Activated CD4-positive, alpha-beta T cell treated with anti-CD3 and anti-CD28 coated beads, Interleukin-2, amount 50 U/mL, for 48 hours (primary cell): ENCODE measurements around the gene PTPA.
A peak's percentile ranks its signal among the peaks of the same experiment; 100 is the strongest.

Experiments used
- DNase-seq, 2 experiments: peaks; one replicate each; pipeline ENCODE4 v3.0.0-alpha.2; 2020

The PTPA gene

GRCh38 chr9:129110740-129111527 is at the start of gene PTPA, which contains the start of gene CRAT:
PTPA (plus strand) TSS chr9:129111415; CDS start chr9:129111601, 186 bp downstream.
CRAT (minus strand) TSS chr9:129110793; CDS start chr9:129110509, 284 bp downstream.
- peak; percentile 99 for DNase-seq

DNA sequence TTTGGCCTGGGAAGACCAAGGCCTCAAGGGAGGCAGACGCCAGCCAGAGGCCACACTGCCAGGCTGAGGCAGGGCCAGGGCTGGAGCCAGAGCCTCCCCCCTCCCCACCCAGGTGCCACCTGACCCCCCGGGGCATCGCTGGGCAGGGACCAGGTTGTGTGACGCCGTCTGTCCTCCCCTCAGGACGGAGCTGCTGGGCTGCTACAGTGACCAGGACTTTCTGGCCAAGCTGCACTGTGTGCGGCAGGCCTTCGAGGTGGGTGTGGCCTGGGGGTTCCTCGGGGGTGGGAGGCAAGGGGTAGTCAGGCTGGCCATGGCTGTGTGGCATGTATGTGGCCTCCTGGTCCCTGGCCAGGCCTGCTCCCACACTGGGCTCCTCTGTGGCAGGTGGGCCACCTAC is 48.2 kb upstream of the PTPA start:
- DNase-seq = no peak

GRCh38 chr9:129064499-129064908 is 46.7 kb upstream of the PTPA start:
- no peak for DNase-seq

GRCh38 chr9:129068110-129068509 is 43.1 kb upstream of the PTPA start:
- DNase-seq = no peak

DNA sequence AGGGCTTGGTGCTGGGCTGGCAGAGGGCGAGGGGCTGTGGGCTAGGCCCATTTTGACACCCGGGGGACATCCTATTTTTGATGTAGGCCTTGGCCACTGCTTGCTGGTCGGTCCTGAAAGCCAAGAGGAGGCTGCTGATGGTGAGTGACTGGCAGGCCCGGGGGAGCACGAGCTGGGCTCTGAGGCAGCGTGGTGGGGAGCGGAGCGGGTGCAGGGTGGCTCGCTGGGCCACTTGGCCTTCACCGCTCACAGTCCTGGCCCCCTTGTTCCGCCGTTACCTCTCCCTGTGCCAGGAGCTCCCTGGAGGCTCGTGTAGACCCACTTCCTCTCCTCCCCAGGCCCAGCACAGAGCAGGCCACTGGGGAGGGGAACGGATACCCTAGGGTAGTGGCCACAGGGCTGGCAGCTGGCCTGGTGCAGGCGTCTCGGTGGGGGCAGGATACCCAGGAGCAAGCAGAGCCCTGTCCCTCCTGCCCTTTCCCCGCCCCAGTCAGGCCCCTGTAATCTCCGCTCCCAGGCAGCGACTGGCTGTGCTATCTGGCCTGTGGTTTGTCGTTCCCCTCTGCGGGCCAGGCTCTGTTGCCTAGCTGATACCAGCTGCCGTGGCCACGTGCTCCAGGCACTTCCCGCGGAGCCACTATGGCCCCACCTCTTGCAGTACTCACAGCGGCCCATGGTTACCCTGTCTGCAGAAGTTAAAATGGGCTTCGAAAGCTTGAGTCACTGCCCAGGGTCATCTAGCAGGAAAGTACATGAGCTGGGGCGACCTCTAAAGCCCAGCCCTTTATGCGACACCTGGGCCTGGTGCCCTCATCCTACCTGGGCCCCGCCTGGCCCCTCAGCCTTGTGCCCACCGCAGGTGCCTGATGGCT is 42.0 kb upstream of the PTPA start:
- peak; percentile 40 to 43 for DNase-seq

- DNase-seq = no peak
Measured at GRCh38 chr9:129069862-129070641, 41.2 kb upstream of the PTPA start.

GRCh38 chr9:129070696-129071525 is 40.3 kb upstream of the PTPA start:
- no peak for DNase-seq

DNA sequence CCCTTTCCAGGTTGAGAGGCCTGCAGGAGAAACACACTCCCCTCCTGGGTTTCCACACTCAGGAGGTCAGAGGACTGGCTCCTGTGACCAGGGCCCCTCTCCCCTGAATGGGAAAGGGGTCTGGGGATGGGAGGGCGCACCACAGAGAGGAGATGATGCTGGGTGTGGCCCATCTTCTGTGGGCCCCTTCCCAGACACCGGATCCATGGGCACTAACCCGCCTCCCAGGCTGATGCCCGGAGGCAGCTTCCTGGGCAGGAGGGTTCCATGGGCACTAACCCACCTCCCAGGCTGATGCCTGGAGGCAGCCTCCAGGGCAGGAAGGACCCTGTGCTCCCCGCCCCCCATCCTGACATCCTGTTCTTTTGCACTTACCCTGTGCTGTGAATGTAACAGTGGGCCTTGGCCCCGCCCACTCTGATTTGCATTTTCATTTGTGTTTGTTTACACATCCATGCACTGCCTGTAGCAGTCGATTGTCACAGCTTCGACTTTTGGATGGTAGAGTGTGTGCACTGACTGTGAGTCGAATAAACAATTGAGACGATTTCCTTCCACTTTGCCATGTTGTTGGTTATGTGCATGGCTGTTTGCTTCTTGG is 39.6 kb upstream of the PTPA start:
- no peak for DNase-seq

DNA sequence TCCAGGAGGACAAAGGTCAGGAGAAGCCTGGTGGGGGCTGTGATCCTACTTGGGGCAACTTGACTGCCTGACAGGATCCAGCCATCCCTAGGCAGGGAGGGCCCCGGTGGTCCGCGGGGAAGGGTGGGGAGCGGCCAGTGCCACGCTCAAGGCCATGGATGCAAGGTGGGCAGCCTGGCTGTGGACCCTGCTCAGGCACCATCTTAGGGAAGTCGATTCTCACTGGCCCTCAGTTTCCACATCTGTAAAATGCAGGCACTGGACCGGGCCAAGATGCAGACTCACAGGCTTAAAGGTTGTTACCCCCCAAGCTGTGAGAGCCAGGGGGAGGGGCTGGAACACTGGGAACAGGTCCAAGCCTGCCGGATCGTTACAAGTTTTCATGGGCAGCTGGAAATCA is 39.0 kb upstream of the PTPA start:
- no peak for DNase-seq

- no peak for DNase-seq
Measured at GRCh38 chr9:129073404-129073803, 37.8 kb upstream of the PTPA start.

DNA sequence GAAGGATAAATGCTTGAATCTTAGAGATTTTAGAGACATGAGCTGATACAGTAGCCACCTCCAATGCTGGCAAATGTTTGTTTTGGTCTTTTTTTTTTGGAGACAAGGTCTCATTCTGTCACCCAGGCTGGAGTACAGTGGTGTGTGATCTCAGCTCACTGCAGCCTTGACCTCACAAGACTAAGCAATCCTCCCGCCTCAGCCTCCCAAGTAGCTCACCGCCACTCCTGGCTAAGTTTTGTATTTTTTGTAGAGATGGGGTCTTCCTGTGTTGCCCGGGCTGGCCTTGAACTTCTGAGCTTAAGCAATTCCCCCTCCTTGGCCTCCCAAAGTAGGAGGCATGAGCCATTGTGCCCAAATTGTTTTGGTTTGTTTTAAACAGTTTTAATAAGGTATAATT is 37.1 kb upstream of the PTPA start:
- no peak for DNase-seq

GRCh38 chr9:129075996-129076639 is 35.1 kb upstream of the PTPA start:
- no peak for DNase-seq

GRCh38 chr9:129076640-129077037 is 34.6 kb upstream of the PTPA start:
- no peak for DNase-seq

DNA sequence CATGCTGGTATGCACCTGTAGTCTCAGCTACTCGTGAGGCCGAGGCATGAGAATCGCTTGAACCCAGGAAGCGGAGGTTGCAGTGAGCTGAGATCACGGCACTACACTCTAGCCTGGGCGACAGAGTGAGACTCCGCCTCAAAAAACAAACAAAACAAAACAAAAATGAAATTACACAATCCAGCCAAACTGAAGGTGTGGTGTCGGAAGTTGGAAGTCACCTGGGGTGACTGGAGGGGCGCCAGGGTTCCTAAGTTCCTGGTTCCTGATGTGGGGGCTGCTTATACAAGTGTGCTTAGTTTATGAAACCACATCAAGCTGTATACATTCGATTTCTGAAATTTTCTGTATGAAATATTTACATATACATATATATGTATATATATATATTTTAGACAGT is 34.0 kb upstream of the PTPA start:
- DNase-seq = no peak

GRCh38 chr9:129078691-129079503 is 32.3 kb upstream of the PTPA start:
- DNase-seq = no peak

DNA sequence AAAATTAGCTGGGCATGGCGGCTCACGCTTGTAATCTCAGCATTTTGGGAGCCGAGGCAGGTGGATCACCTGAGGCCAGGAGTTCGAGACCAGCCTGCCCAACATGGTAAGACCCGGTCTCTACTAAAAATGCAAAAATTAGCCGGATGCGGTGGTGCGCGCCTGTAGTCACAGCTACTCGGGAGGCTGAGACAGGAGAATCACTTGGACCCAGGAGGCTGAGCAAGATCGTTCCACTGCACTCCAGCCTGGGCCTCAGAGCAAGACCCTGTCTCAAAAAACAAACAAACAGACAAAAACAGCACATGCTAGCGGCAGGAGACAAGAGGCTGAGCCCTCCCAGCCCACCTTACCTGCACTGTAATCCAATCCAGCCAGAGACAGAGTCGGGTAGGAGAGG is 31.4 kb upstream of the PTPA start:
- DNase-seq = no peak

GRCh38 chr9:129080298-129080600 is 31.0 kb upstream of the PTPA start:
- DNase-seq = no peak

DNA sequence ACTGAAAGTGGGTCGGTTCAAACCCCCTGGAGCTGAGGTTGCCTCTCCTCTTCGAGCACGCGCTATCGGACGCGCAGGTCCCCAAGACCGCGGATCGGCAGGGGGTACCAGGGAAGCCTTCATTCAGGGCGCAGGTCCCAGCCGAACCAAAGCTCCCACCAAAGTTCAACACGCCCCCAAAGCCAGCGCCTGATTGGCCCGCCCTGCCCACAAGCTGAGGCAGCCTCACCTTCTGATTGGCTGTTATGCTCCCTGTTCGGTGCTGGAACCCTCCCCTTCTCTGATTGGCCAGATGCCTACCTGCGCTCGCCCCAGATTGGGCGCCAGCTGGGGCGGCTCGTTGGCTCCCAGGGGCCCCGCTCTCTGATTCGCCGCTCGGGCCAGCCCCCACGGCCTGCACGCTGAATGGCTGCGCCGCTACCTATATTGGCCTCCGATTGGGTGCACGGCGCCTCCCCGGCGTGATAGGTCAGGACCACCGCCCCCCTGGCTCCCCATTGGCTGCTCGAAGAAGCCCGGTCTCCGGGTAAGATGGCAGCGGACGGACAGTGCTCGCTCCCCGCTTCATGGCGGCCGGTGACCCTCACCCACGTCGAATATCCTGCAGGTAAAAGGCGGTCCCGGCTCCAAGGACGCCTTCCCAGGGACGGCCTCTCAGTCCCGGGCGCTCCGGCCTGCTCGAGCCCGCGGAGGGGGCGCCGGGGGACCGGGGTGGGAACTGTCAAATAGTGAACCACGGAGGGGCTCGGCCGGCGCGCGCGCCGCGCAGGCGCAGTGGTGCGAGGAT is 30.4 kb upstream of the PTPA start, which contains the start of gene DOLPP1:
Gene DOLPP1 (plus strand): TSS at position 511 of the 787 bp plus-strand sequence. CDS start 21 bp downstream, at position 532.
- DNase-seq = peak; percentile 98 to 99

- peak; percentile 35 for DNase-seq
Measured at GRCh38 chr9:129081388-129081904, 29.8 kb upstream of the PTPA start.
